IPS-NIHi7 (cell line): ENCODE results near the gene SLC20A1.
"Not testable (repeated sequence)": the region's sequence is repeated elsewhere in the genome, so short reads cannot be mapped to it uniquely, and the experiment has no call there.

Experiments
- DNase-seq: peaks from one replicate; pipeline ENCODE4 v3.0.0; 2012; ENCODE audit warnings: mixed read lengths; ENCODE audit errors: extremely low spot score

Gene SLC20A1

GRCh38 chr2:112646791-112647689, 1.3 kb downstream of the SLC20A1 start:
- DNase-seq = no peak

GRCh38 chr2:112648081-112648480, 2.3 kb downstream of the SLC20A1 start:
- DNase-seq = no peak

GRCh38 chr2:112656679-112657078, 10.9 kb downstream of the SLC20A1 start:
- DNase-seq = no peak

- no peak for DNase-seq
These were observed 12.6 kb downstream of the SLC20A1 start for GRCh38 chr2:112658301-112658700.

- no peak for DNase-seq
These were observed 13.3 kb downstream of the SLC20A1 start for GRCh38 chr2:112658839-112659667.

GRCh38 chr2:112660138-112660537, 14.4 kb downstream of the SLC20A1 start:
- DNase-seq = no peak

GRCh38 chr2:112661656-112662305, 16.0 kb downstream of the SLC20A1 start:
- no peak for DNase-seq

- DNase-seq = no peak
These were observed 17.0 kb downstream of the SLC20A1 start for GRCh38 chr2:112662704-112663103.

GRCh38 chr2:112664689-112665088, 18.9 kb downstream of the SLC20A1 start:
- no peak for DNase-seq

- DNase-seq = no peak
These were observed 19.5 kb downstream of the SLC20A1 start for GRCh38 chr2:112665113-112665780.

- DNase-seq = no peak
These were observed 21.0 kb downstream of the SLC20A1 start for GRCh38 chr2:112666761-112667122.

- not testable (repeated sequence) for DNase-seq
These were observed 21.8 kb downstream of the SLC20A1 start for GRCh38 chr2:112667540-112667939.

- DNase-seq = no peak
These were observed 23.9 kb downstream of the SLC20A1 start for GRCh38 chr2:112669667-112670066.

GRCh38 chr2:112670252-112671022, 24.7 kb downstream of the SLC20A1 start:
- no peak for DNase-seq

- no peak for DNase-seq
These were observed 26.1 kb downstream of the SLC20A1 start for GRCh38 chr2:112671801-112672200.

- DNase-seq = no peak
These were observed 27.3 kb downstream of the SLC20A1 start for GRCh38 chr2:112673008-112673407.

GRCh38 chr2:112674229-112674628, 28.5 kb downstream of the SLC20A1 start:
- DNase-seq = no peak

GRCh38 chr2:112679484-112679883, 33.7 kb downstream of the SLC20A1 start:
- no peak for DNase-seq

- no peak for DNase-seq
These were observed 34.9 kb downstream of the SLC20A1 start for GRCh38 chr2:112680666-112681101.

- DNase-seq = no peak
These were observed 36.4 kb downstream of the SLC20A1 start for GRCh38 chr2:112682101-112682500.
